DMS153 treated with DMSO at 0.1 percent for 48 hours (cell line): ENCODE results near the gene CHADL.

Experiments
- DNase-seq: peaks from one replicate; lab custom pipeline; 2025; ENCODE audit not compliant: unreplicated experiment; lab: John Stamatoyannopoulos, UW

CHADL gene

DNA sequence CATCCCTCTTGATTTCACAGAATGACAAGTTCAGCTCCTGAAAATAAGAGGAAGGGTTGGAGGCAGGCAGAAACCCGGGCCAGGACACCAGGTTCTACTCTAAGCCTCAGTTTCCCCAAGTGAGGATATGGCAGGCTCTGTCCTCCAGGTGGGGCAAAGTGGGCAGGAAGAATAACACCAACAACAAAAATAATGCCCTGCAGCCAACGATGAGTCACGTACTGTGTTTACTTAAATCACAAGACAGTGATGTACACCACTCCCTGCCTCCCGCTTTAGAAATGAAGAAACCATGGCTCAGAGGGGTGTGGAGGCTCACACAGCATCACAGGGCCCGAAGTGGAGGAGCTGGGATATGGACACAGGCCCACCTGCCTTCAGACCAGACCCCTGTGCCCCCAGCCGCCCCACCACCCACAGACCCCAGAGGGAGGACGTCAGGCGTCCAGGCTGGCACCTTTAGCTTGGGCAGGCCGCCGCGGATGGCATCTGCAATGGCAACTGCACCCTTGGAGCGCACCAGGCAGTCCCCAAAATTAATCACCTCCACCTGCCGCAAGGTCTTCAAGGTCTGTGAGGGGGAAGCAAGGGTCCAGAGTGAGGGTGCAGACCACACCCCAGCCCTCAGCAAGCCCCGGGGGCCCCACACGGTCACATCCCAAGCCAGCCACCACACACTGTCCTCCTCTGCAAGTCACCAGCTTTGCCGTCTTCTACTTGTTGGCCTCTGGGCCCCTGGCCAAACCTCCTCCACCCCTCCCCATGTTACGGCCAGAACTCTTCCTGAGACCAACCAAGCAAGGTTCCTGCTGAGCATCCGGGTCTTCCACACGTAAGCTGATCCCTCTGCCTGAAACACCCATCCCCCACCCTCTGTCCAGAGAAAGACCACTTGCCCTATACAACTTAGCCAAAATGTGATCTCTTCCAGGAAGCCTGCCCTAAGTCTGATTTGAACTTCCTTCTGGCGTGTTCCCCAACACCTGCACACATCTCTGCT is 15.8 kb upstream of the CHADL start:
- DNase-seq: no peak

GRCh38 chr22:41254230-41254629 is 13.5 kb upstream of the CHADL start:
- no peak for DNase-seq

DNA sequence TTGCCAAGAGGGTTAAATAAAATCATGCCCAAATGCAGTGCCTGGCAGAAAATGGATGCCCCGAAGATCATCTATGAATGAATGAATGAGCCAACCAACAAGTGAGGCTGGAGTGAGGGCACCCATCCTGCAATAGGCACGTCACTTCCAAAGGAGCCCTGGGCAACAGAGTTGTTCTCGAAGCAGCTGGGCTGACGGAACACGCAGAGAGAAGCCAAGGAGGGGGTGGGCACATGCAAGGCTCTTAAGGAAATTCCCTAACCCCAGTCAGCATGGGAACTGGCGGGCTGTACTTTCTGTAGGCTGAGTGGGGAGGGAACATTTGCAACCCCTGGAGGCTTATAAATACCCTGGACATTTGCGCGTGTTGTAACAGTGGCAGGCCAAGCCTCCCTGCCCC is 11.6 kb upstream of the CHADL start:
- no peak for DNase-seq

DNA sequence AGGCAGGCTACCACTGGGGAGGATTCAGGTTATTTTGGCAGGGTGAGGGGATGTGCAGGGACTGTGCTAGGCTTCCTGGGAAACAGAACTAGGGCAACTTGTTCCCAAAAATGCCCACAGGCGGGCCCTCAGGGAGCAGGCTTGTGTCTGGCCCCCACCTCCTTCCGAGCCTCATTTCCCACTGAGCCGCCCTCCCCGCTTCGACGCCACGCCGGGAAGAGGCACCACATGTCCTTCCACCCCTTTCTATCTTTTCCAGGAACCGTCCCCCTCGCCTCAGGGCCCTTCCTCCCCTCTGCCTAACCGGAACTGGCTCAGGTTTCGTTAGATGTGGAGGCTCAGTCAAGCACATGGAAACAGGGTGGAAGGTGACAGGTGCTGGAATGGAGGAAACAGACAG is 9.4 kb upstream of the CHADL start:
- no peak for DNase-seq

DNA sequence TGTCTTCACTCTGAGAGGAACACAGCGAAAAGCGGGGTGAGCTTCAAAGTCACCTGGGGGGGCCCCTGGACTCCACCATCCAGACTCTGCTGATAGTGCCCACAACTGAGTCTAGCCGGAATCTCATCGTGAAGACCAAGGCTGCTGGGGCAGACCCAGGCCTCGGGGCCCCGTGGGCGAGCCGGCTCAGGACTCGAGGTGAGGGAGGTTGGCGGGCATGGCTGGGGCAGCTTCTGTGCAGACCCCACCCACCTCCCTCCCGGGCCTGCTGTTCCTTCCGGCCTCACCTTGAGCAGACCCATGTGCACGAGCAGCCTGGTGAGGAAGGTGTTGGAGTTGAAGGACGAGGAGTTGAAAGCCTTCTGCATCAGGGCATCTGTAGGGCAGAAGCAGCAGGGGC is 8.7 kb upstream of the CHADL start:
- DNase-seq: no peak

- no peak for DNase-seq
These were observed 8.0 kb upstream of the CHADL start for GRCh38 chr22:41248758-41249157.

GRCh38 chr22:41248314-41248713 is 7.6 kb upstream of the CHADL start:
- DNase-seq: no peak

- DNase-seq: no peak
These were observed 7.0 kb upstream of the CHADL start for GRCh38 chr22:41247703-41248102.

DNA sequence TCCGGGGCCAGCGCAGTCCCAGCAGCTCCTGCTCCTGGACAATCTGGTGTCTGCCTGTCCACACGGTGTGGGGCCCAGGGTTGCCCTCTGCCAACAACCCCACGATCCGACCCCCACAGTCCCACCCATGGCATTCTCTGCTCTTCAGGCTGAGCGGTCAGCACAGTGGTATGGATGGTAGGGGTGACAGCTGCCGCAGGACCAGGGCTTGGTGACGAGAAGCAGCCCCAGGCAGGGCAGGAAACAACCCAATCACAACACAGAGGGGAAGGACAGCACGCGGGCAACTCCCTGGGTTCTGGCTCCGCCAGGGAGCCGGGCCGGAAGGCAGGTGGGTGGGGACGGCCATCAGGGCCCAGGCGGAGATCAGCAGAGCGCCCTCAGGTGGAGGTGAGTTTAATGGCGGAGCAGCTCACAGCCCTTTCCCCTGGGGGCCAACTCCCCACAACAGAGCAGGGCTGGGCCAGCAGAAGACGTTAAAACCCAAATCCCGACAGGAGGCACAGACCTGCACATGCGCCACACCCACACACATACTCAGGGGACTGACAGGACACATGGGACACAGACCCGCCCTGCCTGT is 5.3 kb upstream of the CHADL start:
- no peak for DNase-seq

DNA sequence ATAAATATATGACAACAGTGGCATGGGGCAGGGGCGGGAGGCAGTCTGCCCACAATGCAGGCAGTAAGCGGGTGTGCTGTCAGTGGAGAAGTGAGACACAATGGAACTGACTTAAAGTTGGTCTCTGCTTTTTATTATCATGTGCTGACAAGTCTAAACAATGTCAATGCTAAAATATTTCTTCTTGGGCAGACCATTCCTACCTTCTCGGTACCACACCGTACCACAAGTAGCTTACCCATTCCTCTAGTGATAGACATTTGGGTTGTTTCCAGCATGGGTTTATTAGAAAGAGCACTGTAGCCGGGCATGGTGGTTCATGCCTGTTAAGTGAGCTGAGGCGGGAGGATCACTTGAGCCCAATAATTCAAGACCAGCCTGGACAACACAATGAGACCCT is 2.6 kb upstream of the CHADL start:
- DNase-seq: no peak

- DNase-seq: no peak
These were observed 1.8 kb upstream of the CHADL start for GRCh38 chr22:41242396-41243117.

DNA sequence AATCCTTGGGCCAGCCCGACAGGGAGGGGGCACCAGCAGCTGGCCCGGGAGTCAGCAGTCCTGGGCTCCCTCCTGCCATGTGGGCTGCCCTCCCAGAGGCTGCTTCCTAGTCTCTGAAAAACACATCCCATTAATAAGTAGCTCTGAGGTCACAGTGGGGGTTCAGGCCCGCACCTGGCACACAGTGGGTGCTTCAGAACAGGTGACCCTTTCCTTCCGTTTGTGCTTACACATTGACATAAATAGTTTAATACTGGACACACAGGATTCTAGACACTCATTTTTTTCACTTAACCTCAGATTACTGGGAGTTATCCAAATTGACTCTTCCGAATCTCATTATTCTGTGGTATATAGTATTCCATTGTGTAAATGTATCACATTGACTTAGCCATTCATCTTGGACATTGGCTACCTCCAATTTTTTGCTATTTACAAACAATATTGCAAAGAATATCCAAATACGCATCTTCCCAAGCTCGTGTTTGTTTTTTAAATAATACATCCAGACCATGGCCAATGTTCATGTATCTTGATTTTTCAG is 474 bp upstream of the CHADL start:
- DNase-seq: no peak

DNA sequence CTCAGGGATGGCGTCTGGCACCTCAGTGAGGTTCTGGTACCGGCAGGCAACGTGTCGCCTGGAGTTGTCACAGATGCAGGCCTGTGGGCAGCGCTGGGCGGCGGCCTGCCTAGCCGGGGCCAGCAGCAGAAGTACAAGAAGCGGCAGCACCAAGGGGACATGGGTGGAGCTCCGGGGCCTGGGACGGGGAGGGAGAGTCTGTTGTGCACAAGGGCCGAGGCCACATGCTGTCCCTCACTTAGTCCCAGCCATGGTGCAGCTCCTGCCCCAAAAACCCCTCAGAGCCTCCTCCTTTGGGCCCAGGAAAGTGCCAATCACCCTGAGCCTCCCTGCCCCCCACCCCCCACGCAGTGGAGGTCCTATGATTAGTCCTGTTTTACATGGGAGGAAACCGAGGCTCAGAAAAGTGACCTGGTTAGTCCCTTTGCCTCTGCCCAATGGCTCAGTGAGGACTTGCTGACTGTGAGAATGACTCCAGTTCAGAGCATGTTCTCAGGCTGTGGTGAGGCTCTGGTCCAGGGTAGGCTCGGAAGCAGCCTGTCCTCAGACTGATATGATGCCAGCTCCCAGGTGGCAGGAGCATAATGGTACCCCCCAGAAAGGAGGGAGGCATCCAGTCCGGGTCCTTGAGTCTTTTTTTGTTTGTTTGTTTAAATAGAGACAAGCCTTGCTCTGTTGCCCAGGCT is 1.1 kb downstream of the CHADL start:
- DNase-seq: no peak

DNA sequence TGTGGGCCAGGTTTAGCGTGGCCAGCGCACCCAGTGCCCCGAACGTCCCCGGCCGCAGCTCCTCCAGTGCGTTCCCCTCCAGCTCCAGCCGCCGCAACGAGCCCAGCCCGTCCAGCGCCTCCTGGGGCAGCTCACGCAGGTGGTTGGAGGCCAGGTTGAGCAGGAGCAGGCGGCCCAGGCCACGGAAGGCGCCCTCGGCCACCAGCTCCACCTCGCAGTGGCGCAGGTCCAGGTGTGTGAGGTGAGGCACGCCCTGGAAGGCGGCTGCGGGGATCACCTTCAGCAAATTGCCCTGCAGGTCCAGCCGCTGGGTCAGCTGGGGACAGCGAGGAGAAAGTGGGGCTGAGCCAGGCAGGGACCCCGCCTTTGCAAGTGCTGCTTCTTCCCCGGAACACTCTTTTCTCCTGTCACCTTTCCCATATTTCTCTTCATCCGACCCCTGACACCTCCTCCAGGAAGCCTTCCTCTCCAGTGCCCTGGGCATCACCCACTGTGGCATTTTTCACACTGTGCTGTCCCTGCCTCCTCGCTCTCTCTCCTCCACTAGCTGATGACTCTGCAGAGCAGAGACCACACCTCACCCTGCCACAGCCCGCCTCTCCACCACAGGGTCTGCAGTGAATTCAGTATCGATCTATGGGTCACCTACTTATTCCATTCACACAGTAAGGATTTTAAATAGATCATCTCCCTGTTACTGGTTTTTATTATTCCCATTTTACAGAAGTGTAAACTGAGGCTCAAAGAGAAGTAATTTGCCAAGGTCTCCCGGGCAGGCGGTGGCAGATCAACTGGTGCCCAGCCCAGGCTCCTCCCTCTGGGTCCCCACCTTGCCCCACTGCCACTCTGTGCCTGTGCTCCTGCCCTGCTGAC is 1.9 kb downstream of the CHADL start:
- DNase-seq: no peak

DNA sequence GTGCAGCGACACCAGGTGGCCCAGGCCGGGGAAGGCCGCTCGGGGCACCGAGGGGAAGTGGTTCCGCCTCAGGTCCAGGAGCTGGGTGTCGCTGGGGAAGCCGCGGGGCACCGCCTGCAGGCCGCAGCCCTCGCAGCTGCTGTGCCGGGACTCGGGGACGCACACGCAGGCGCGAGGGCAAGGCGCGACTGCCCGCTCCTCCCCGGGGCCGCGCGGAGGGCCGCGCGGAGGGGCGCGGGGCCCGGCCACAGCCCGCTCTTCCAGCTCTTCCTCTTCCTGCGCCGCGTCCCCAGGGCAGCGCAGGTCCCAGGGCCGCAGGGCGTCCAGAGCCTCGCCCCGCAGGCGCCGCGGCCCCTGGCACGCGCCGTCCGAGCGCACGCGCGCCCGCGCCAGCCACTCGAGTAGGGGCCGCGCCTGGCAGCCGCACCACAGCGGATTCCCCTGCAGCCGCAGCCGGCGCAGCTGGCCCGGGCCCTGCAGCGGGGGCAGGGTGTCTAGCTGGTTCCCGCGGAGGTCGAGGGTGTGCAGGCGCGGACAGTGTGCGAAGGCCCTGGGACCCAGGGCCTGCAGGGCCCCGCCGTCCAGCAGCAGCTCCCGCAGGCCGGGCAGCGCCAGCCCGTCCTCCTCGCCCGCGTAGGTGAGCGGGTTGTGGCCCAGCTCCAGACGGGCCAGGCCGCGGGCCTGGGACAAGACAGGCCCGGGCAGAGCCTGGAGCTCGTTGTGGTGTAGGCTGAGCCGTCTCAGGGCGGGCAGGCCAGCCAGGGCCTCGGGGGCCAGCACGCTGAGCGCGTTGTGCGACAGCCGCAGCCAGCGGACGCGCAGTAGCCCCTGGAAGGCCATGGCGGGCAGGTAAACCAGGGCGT is 2.8 kb downstream of the CHADL start:
- DNase-seq: peak; percentile 56

DNA sequence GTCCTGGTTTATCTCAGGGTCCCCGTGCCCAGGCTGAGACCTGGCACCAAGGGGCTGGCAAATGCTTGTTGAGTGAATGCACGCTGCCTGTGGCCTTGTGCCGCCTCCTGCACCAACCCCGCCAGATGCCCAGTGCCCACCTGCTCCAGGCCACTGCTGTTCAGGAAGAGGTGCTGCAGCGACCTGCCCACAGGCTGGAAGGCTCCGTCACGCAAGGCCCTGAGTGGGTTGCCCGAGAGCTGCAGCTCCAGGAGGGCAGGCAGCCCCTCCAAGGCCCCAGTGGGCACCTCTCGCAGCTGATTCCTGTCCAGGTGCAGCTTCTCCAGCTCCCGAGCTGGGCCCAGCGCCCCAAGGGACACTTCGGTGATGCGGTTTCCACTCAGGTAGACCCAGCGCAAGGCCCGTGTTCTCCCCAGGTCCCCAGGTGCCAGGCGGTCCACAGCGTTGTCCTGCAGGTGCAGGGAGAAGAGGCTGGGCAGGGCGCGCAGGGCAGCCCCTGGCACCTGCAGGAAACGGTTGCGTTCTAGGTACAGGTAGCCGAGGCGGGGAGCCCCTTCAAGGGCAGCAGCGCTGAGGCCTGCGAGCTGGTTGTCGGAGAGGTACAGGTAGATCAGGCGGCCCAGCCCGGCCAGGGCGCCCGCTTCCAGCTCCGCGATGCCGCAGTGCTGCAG is 3.6 kb downstream of the CHADL start:
- DNase-seq: no peak

DNA sequence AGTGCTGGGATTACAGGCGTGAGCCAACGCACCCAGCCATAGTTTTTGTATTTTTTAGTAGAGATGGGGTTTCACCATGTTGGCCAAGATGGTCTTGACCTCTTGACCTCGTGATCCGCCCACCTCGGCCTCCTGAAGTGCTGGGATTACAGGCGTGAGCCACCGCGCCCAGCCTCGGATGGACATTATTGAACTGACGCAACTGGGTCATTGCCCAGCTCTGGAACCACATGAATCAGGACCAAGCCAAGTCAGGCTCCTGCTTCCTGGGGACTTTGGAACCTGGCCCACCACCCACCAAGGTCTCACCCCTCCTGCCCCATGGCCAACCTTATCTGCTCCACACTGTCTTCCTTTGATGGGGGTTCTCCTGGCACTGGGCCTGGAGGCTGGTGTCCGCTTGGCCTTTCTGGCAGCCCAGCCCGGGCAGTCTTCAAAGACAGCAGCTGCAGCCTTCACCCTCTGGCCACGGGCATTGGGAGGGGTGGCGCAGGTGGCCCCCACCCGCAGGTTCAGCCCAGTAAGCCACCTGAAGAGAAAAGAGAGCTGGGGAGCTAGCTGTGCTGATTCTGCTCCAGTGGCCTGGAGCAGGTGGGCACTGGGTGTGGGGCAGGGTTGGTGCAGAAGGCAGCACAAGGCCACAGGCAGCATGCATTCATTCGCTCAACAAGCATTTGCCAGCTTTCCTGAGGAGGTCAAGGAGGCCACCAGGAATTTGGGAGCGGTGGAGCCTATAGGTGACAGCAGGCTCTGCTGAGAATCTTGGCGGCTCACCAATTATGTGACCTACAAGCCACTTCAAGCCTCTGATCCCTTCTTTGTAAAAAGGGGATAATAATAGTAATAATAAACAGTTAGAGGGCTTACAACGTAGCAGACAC is 5.7 kb downstream of the CHADL start:
- no peak for DNase-seq

GRCh38 chr22:41231369-41231768 is 9.4 kb downstream of the CHADL start:
- no peak for DNase-seq
